OCI-LY7 (cell line): ENCODE measurements around the gene RFPL3. TPM values are rescaled to one million over a fixed set of nuclear protein-coding genes. Genes with fewer than 3 reads are reported as not detected.

ENCODE experiments used
- BruUV-seq: library from RNA; stranded (reverse); fragments of 400-500 nt; replicated peaks from 2 replicates; lab custom pipeline; 2021; lab: Mats Ljungman, UMichigan
- CTCF ChIA-PET: fragments of 300-600 bp; sonication (Branson Sonifier 250); formaldehyde crosslinking; loops from one replicate; lab custom pipeline; 2022; ENCODE audit warnings: antibody characterized with exemption; ENCODE audit not compliant: unreplicated experiment; lab: Charles Lee
- POLR2A ChIA-PET: fragments of 300-600 bp; sonication (Branson Sonifier 250); formaldehyde crosslinking; loops from one replicate; lab custom pipeline; 2022; ENCODE audit warnings: antibody characterized with exemption; lab: Charles Lee
- DNase-seq: peaks from one replicate; pipeline ENCODE4 v3.0.0-alpha.2; 2015; ENCODE audit warnings: low spot score
- H2AFZ ChIP-seq: fragments of 200-600 bp; sonication (generic), shearing (Covaris generic); 2 replicates; pipeline ENCODE4 v1.6.1; 2014; ENCODE audit warnings: mild to moderate bottlenecking, antibody characterized with exemption, low read length, moderate library complexity
- H3K27ac ChIP-seq: fragments of 200-600 bp; sonication (generic); 2 replicates; pipeline ENCODE4 v1.5.1; 2014; ENCODE audit warnings: mixed run types, low read depth, mild to moderate bottlenecking, moderate library complexity, low read length, inconsistent platforms; ENCODE audit not compliant: poor library complexity, severe bottlenecking
- H3K36me3 ChIP-seq: fragments of 200-600 bp; sonication (generic); 2 replicates; pipeline ENCODE4 v1.6.1; 2014; ENCODE audit warnings: mild to moderate bottlenecking, antibody characterized with exemption, low read length, moderate library complexity, mixed read lengths; ENCODE audit not compliant: insufficient read depth
- H3K4me1 ChIP-seq: fragments of 200-600 bp; sonication (generic); 2 replicates; pipeline ENCODE4 v1.5.1; 2014; ENCODE audit warnings: mild to moderate bottlenecking, low read length; ENCODE audit not compliant: insufficient read depth, poor library complexity, severe bottlenecking
- H3K4me2 ChIP-seq: fragments of 200-600 bp; sonication (generic); 2 replicates; pipeline ENCODE4 v1.6.1; 2014; ENCODE audit warnings: mild to moderate bottlenecking, low read length
- H3K4me3 ChIP-seq: fragments of 200-600 bp; sonication (generic); 2 replicates; pipeline ENCODE4 v1.5.1; 2014; ENCODE audit warnings: mild to moderate bottlenecking, low read depth, low read length; ENCODE audit not compliant: poor library complexity, severe bottlenecking
- H3K79me2 ChIP-seq: fragments of 200-600 bp; sonication (generic); 2 replicates; pipeline ENCODE4 v1.6.1; 2016; ENCODE audit warnings: low read depth, mild to moderate bottlenecking, low read length, moderate library complexity, mixed read lengths; ENCODE audit not compliant: insufficient read depth
- H3K9me2 ChIP-seq: fragments of 200-600 bp; sonication (generic); 2 replicates; pipeline ENCODE4 v1.6.1; 2016; ENCODE audit warnings: mild to moderate bottlenecking, low read length, mixed read lengths; ENCODE audit not compliant: insufficient read depth
- H3K9me3 ChIP-seq: fragments of 200-600 bp; sonication (generic); 2 replicates; pipeline ENCODE4 v1.6.1; 2014; ENCODE audit warnings: mild to moderate bottlenecking, mixed run types, low read length, mixed read lengths
- H4K20me1 ChIP-seq: fragments of 200-600 bp; sonication (generic); 2 replicates; pipeline ENCODE4 v1.6.1; 2014; ENCODE audit warnings: mild to moderate bottlenecking, antibody characterized with exemption, low read length, moderate library complexity, mixed read lengths; ENCODE audit not compliant: insufficient read depth
- EZH2phosphoT487 ChIP-seq: fragments of 200-600 bp; sonication (generic); IDR thresholded peaks from 2 replicates; pipeline ENCODE4 v1.6.1; 2018; ENCODE audit warnings: low read depth, borderline replicate concordance, mild to moderate bottlenecking, mixed run types, antibody characterized with exemption, low read length, moderate library complexity, mixed read lengths
- intact Hi-C: fragments of 100-400 bp; cut with micrococcal nuclease; formaldehyde crosslinking; loops from one replicate; pipeline ENCODE4 v1.10.0; 2022; ENCODE audit not compliant: unreplicated experiment
- total RNA-seq, 2 experiments: library from RNA; depleted of rRNA in 1 of 2; stranded (reverse); fragments of >200 nt in 1 of 2; shearing (Covaris generic) in 1 of 2; gene quantifications; 2 replicates each; pipeline ENCODE4 v1.2.3, GENCODE V29; 2014 to 2022
- TF ChIP-seq, protein P1 (sequence below): fragments of 200-600 bp; sonication (generic); conservative IDR thresholded peaks from 2 replicates; pipeline ENCODE4 v1.5.1; 2014; ENCODE audit warnings: mild to moderate bottlenecking, antibody characterized with exemption, low read length, moderate library complexity, mixed read lengths

Gene RFPL3
- total RNA-seq, 2 experiments from 2014 or later, result not detected

DNA sequence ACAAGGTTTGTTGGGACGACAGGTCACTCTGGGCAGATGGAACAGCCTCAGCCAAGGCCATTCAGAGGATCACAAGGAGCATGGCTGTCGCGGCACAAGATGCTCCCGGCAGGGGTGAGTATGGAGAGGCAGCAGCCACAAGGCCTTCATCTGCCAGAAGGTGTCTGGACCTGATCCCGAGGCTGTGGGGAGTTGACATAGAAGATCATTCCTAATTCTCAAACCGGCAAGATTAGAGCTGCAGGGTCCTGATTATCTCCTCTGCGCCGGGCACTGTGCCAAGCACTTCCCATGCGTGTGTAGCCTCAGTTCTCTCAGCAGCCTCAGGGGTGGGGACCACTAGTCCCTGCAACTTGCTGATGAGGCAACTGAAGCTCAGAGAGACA is 32.3 kb upstream of the RFPL3 start:
- CTCF ChIA-PET, result no interaction called here
- BruUV-seq, result no TSS peak
- TF ChIP-seq, protein P1, sequence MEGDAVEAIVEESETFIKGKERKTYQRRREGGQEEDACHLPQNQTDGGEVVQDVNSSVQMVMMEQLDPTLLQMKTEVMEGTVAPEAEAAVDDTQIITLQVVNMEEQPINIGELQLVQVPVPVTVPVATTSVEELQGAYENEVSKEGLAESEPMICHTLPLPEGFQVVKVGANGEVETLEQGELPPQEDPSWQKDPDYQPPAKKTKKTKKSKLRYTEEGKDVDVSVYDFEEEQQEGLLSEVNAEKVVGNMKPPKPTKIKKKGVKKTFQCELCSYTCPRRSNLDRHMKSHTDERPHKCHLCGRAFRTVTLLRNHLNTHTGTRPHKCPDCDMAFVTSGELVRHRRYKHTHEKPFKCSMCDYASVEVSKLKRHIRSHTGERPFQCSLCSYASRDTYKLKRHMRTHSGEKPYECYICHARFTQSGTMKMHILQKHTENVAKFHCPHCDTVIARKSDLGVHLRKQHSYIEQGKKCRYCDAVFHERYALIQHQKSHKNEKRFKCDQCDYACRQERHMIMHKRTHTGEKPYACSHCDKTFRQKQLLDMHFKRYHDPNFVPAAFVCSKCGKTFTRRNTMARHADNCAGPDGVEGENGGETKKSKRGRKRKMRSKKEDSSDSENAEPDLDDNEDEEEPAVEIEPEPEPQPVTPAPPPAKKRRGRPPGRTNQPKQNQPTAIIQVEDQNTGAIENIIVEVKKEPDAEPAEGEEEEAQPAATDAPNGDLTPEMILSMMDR, result no peak
- no peak for TF ChIP-seq EZH2phosphoT487

GRCh38 chr22:32325811-32326237 is 31.8 kb upstream of the RFPL3 start:
- H4K20me1 ChIP-seq, result no peaks in the 10 kb centered on the region
- ChIA-PET CTCF (no interaction called here), POLR2A (no interaction called here)
- DNase-seq, result no peak
- no peaks in the 10 kb centered on the region for H3K36me3 ChIP-seq
- BruUV-seq, result no TSS peak
- intact Hi-C loops, result no loop called here
- H3K9me2 ChIP-seq, result no peaks in the 10 kb centered on the region
- no peaks in the 10 kb centered on the region for H3K4me1 ChIP-seq
- no peak overlapping the region for H3K4me3 ChIP-seq
- no peak overlapping the region for H3K27ac ChIP-seq
- no peaks in the 10 kb centered on the region for H3K9me3 ChIP-seq
- H3K4me2 ChIP-seq, result no peak overlapping the region
- H3K79me2 ChIP-seq, result no peaks in the 10 kb centered on the region
- H2AFZ ChIP-seq, result no peak overlapping the region
- TF ChIP-seq, protein P1, result no peak
- TF ChIP-seq EZH2phosphoT487, result no peak

More for the DNA sequence above, 32.3 kb upstream of the RFPL3 start:
- Histone ChIP-seq H3K27ac (no peak overlapping the region), H3K4me1 (no peaks in the 10 kb centered on the region), H3K9me3 (no peaks in the 10 kb centered on the region), H3K4me3 (no peak overlapping the region), H3K9me2 (no peaks in the 10 kb centered on the region), H3K36me3 (no peaks in the 10 kb centered on the region), H3K4me2 (no peak overlapping the region), H3K79me2 (no peaks in the 10 kb centered on the region), H2AFZ (no peak overlapping the region), H4K20me1 (no peaks in the 10 kb centered on the region)
- POLR2A ChIA-PET, result no interaction called here
- intact Hi-C loops, result no loop called here
- no peak for DNase-seq

DNA sequence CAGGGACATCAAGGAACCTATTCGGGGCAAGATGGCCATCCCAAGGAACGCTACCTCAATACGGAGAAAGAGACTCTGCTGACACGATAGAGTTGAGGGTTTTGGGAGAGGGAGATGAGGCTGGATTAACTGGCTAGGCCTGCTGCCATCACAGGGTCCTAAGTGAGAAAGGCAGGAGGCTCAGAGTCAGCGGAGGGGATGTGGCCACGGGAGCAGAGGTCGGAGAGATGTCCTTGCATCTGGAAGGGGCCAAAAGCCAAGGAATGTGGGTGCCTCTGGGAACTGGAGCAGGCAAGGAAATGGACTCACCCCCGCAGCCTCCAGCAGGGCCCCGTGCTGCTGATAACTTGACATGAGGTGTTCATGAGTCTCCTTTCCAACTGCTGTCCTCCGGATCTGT is 31.0 kb upstream of the RFPL3 start:
- POLR2A ChIA-PET, result no interaction called here
- intact Hi-C loops, result no loop called here
- BruUV-seq, result no TSS peak
- Histone ChIP-seq H3K4me3 (no peak overlapping the region), H4K20me1 (no peaks in the 10 kb centered on the region), H3K79me2 (no peaks in the 10 kb centered on the region), H3K9me2 (no peaks in the 10 kb centered on the region), H3K9me3 (no peaks in the 10 kb centered on the region), H3K4me1 (no peaks in the 10 kb centered on the region), H3K27ac (no peak overlapping the region), H3K36me3 (no peaks in the 10 kb centered on the region), H3K4me2 (no peak overlapping the region), H2AFZ (no peak overlapping the region)
- CTCF ChIA-PET, result no interaction called here
- TF ChIP-seq, protein P1, result no peak
- TF ChIP-seq EZH2phosphoT487, result no peak
- no peak for DNase-seq
